Activated T-helper 2 cell treated with anti-CD3 and anti-CD28 coated beads, Interferon-gamma antibody, Interleukin-2, Interleukin-4, amounts not matched to agents 10 μg/mL and 5 μg/mL and 100 μg/mL, durations not matched to agents 14 hours and 24 hours and 36 hours (primary cell): ENCODE results near the gene SNX1. TPM values are rescaled to one million over a fixed set of nuclear protein-coding genes. Genes with fewer than 3 reads are reported as not detected.

Experiments
- DNase-seq: peaks from one replicate; pipeline ENCODE4 v3.0.0; 2021; ENCODE audit warnings: low spot score
- H3K27ac Mint-ChIP-seq: one replicate; pipeline ENCODE4 v1.8.0; 2021; ENCODE audit warnings: mixed read lengths
- H3K27me3 Mint-ChIP-seq: one replicate; pipeline ENCODE4 v1.8.0; 2021; ENCODE audit warnings: low read depth, mixed read lengths
- H3K36me3 Mint-ChIP-seq: one replicate; pipeline ENCODE4 v1.8.0; 2021; ENCODE audit warnings: low read depth, mixed read lengths
- H3K4me1 Mint-ChIP-seq: one replicate; pipeline ENCODE4 v1.8.0; 2021; ENCODE audit warnings: low read depth, mixed read lengths
- H3K4me3 Mint-ChIP-seq: one replicate; pipeline ENCODE4 v1.8.0; 2021; ENCODE audit warnings: low read depth, mild to moderate bottlenecking, moderate library complexity, mixed read lengths
- H3K9me3 Mint-ChIP-seq: one replicate; pipeline ENCODE4 v1.8.0; 2021; ENCODE audit warnings: mixed read lengths
- intact Hi-C: fragments of 100-400 bp; cut with micrococcal nuclease; formaldehyde crosslinking; loops from one replicate; pipeline ENCODE4 v1.15.1; 2023
- total RNA-seq: library from RNA; stranded (reverse); gene quantifications from 2 replicates; pipeline ENCODE4 v1.2.3, GENCODE V29; 2022

Gene SNX1
- total RNA-seq, 1 donor from 2014 or later = 116 TPM

- Mint-ChIP-seq H3K4me1 (no peaks in the 10 kb centered on the region), H3K27ac (no peak overlapping the region), H3K4me3 (no peak overlapping the region), H3K27me3 (no peaks in the 10 kb centered on the region), H3K36me3 (peaks cover 78% of the 10 kb centered on the region), H3K9me3 (no peaks in the 10 kb centered on the region)
- no peak for DNase-seq
- intact Hi-C loops = no loop called here
Observed at GRCh38 chr15:64131547-64131946, 35.8 kb downstream of the SNX1 start.

GRCh38 chr15:64132217-64132616 lies 36.4 kb downstream of the SNX1 start:
- peaks cover 78% of the 10 kb centered on the region for H3K36me3 Mint-ChIP-seq
- no peaks in the 10 kb centered on the region for H3K4me1 Mint-ChIP-seq
- no peak overlapping the region for H3K27ac Mint-ChIP-seq
- no peak for DNase-seq
- intact Hi-C loops = no loop called here
- no peaks in the 10 kb centered on the region for H3K27me3 Mint-ChIP-seq
- no peak overlapping the region for H3K4me3 Mint-ChIP-seq
- no peaks in the 10 kb centered on the region for H3K9me3 Mint-ChIP-seq

GRCh38 chr15:64133623-64134344 lies 38.0 kb downstream of the SNX1 start:
- Mint-ChIP-seq H3K27me3 (no peaks in the 10 kb centered on the region), H3K27ac (no peak overlapping the region), H3K9me3 (no peaks in the 10 kb centered on the region), H3K4me1 (no peaks in the 10 kb centered on the region), H3K36me3 (peaks cover 74% of the 10 kb centered on the region), H3K4me3 (no peak overlapping the region)
- DNase-seq = no peak
- intact Hi-C loops = no loop called here

- Mint-ChIP-seq H3K27me3 (no peaks in the 10 kb centered on the region), H3K27ac (no peak overlapping the region), H3K9me3 (no peaks in the 10 kb centered on the region), H3K4me1 (no peaks in the 10 kb centered on the region), H3K36me3 (peaks cover 70% of the 10 kb centered on the region), H3K4me3 (no peak overlapping the region)
- no peak for DNase-seq
- intact Hi-C loops = no loop called here
Observed at GRCh38 chr15:64134345-64134829, 38.6 kb downstream of the SNX1 start.

- Mint-ChIP-seq H3K27me3 (no peaks in the 10 kb centered on the region), H3K4me3 (no peak overlapping the region), H3K36me3 (peaks cover 64% of the 10 kb centered on the region), H3K27ac (no peak overlapping the region), H3K9me3 (no peaks in the 10 kb centered on the region), H3K4me1 (no peaks in the 10 kb centered on the region)
- intact Hi-C loops = no loop called here
- no peak for DNase-seq
Observed at GRCh38 chr15:64136347-64136746, 40.6 kb downstream of the SNX1 start.

- H3K9me3 Mint-ChIP-seq = no peaks in the 10 kb centered on the region
- no peak for DNase-seq
- H3K4me1 Mint-ChIP-seq = no peaks in the 10 kb centered on the region
- H3K4me3 Mint-ChIP-seq = no peak overlapping the region
- H3K36me3 Mint-ChIP-seq = peaks cover 58% of the 10 kb centered on the region
- no peak overlapping the region for H3K27ac Mint-ChIP-seq
- H3K27me3 Mint-ChIP-seq = no peaks in the 10 kb centered on the region
- intact Hi-C loops = no loop called here
Observed at GRCh38 chr15:64137226-64137833, 41.5 kb downstream of the SNX1 start.

GRCh38 chr15:64138331-64138941 lies 42.7 kb downstream of the SNX1 start:
- no peaks in the 10 kb centered on the region for H3K9me3 Mint-ChIP-seq
- DNase-seq = no peak
- intact Hi-C loops = no loop called here
- no peaks in the 10 kb centered on the region for H3K4me1 Mint-ChIP-seq
- peaks cover 47% of the 10 kb centered on the region for H3K36me3 Mint-ChIP-seq
- H3K27me3 Mint-ChIP-seq = no peaks in the 10 kb centered on the region
- H3K4me3 Mint-ChIP-seq = no peak overlapping the region
- no peak overlapping the region for H3K27ac Mint-ChIP-seq

- H3K4me3 Mint-ChIP-seq = no peak overlapping the region
- intact Hi-C loops = no loop called here
Observed at GRCh38 chr15:64141798-64142512, 46.2 kb downstream of the SNX1 start.

GRCh38 chr15:64143276-64143675 lies 47.5 kb downstream of the SNX1 start:
- H3K27ac Mint-ChIP-seq = no peak overlapping the region
- intact Hi-C loops = no loop called here
- no peaks in the 10 kb centered on the region for H3K27me3 Mint-ChIP-seq
- no peaks in the 10 kb centered on the region for H3K9me3 Mint-ChIP-seq
- H3K4me1 Mint-ChIP-seq = no peaks in the 10 kb centered on the region
- no peak for DNase-seq
- peaks cover 13% of the 10 kb centered on the region for H3K36me3 Mint-ChIP-seq
- no peak overlapping the region for H3K4me3 Mint-ChIP-seq

More at GRCh38 chr15:64141798-64142512, 46.2 kb downstream of the SNX1 start:
- Mint-ChIP-seq H3K27me3 (no peaks in the 10 kb centered on the region), H3K9me3 (no peaks in the 10 kb centered on the region), H3K36me3 (peaks cover 24% of the 10 kb centered on the region), H3K4me1 (no peaks in the 10 kb centered on the region), H3K27ac (no peak overlapping the region)
- DNase-seq = no peak

- no peaks in the 10 kb centered on the region for H3K27me3 Mint-ChIP-seq
- H3K9me3 Mint-ChIP-seq = no peaks in the 10 kb centered on the region
- intact Hi-C loops = no loop called here
- no peak overlapping the region for H3K4me3 Mint-ChIP-seq
- H3K4me1 Mint-ChIP-seq = no peaks in the 10 kb centered on the region
- DNase-seq = no peak
- H3K36me3 Mint-ChIP-seq = peaks cover 12% of the 10 kb centered on the region
- no peak overlapping the region for H3K27ac Mint-ChIP-seq
Observed at GRCh38 chr15:64144192-64144564, 48.4 kb downstream of the SNX1 start.

- peaks cover 12% of the 10 kb centered on the region for H3K36me3 Mint-ChIP-seq
- H3K27ac Mint-ChIP-seq = no peak overlapping the region
- no peak overlapping the region for H3K4me3 Mint-ChIP-seq
- H3K9me3 Mint-ChIP-seq = no peaks in the 10 kb centered on the region
- peaks cover 5% of the 10 kb centered on the region for H3K4me1 Mint-ChIP-seq
- DNase-seq = no peak
- intact Hi-C loops = no loop called here
- no peaks in the 10 kb centered on the region for H3K27me3 Mint-ChIP-seq
Observed at GRCh38 chr15:64144565-64145281, 48.9 kb downstream of the SNX1 start.

- peaks cover 9% of the 10 kb centered on the region for H3K4me1 Mint-ChIP-seq
- no peaks in the 10 kb centered on the region for H3K9me3 Mint-ChIP-seq
- no peak overlapping the region for H3K4me3 Mint-ChIP-seq
- no peak for DNase-seq
- peaks cover 8% of the 10 kb centered on the region for H3K36me3 Mint-ChIP-seq
- no peaks in the 10 kb centered on the region for H3K27me3 Mint-ChIP-seq
- no peak overlapping the region for H3K27ac Mint-ChIP-seq
- intact Hi-C loops = no loop called here
Observed at GRCh38 chr15:64146041-64146440, 50.3 kb downstream of the SNX1 start.
